Pulmonary artery endothelial cell (primary cell): ENCODE data around the gene NRK. TPM values are rescaled to one million over a fixed set of nuclear protein-coding genes. Genes with fewer than 3 reads are reported as not detected.

ENCODE experiments used
- total RNA-seq: library from RNA; depleted of rRNA; stranded (reverse); fragments of >200 nt; gene quantifications from 2 replicates; pipeline ENCODE4 v1.2.3, GENCODE V29; 2014

Gene NRK
- total RNA-seq, 1 donor from 2014 or later = 1.6 TPM

Other genes starting within 250 kb of the NRK start
- not detected in 2 replicates for gene SERPINA7, start 216.2 kb downstream of the NRK start, total RNA-seq